Fibroblast of lung (primary cell): Measurements from ENCODE around the gene TMEM125. TPM values are rescaled to one million over a fixed set of nuclear protein-coding genes. Genes with fewer than 3 reads are reported as not detected.

Experiments used
- DNase-seq, 2 donors: peaks; one replicate each; pipeline versions ENCODE4 v3.0.0 to v3.0.0-alpha.2; 2010; ENCODE audit warnings: low read depth in 2 of 2
- H2AFZ ChIP-seq: 2 replicates; pipeline ENCODE4 v1.5.1; 2012; ENCODE audit warnings: low read length, control low read depth, inconsistent platforms
- H3K27ac ChIP-seq: 2 replicates; pipeline ENCODE4 v1.5.1; 2011; ENCODE audit warnings: low read length, control low read depth; ENCODE audit not compliant: insufficient read depth
- H3K27me3 ChIP-seq: 2 replicates; pipeline ENCODE4 v1.5.1; 2011; ENCODE audit warnings: mild to moderate bottlenecking, low read length; ENCODE audit not compliant: control insufficient read depth, insufficient read depth
- H3K36me3 ChIP-seq: 2 replicates; pipeline ENCODE4 v1.5.1; 2011; ENCODE audit warnings: low read length; ENCODE audit not compliant: control insufficient read depth, insufficient read depth
- H3K4me1 ChIP-seq: 2 replicates; pipeline ENCODE4 v1.5.1; 2011; ENCODE audit warnings: low read length; ENCODE audit not compliant: control insufficient read depth, insufficient read depth; ENCODE audit errors: extremely low read depth
- H3K4me2 ChIP-seq: 2 replicates; pipeline ENCODE4 v1.5.1; 2011; ENCODE audit warnings: low read length, control low read depth; ENCODE audit not compliant: insufficient read depth; ENCODE audit errors: extremely low read depth
- H3K4me3 ChIP-seq, 4 experiments: fragments of 200-600 bp in 1 of 4; sonication (generic) in 1 of 4; replicated peaks in 1 of 4; 2 replicates each; pipeline ENCODE4 v1.5.1; 2011 to 2016; ENCODE audit warnings: low read length in 4 of 4, low read depth in 3 of 4, mild to moderate bottlenecking in 3 of 4, control low read depth in 2 of 4, inconsistent platforms in 1 of 4, mixed read lengths in 1 of 4; ENCODE audit not compliant: insufficient read depth in 1 of 4; ENCODE audit errors: control extremely low read depth in 1 of 4
- H3K79me2 ChIP-seq: 2 replicates; pipeline ENCODE4 v1.5.1; 2012; ENCODE audit warnings: mild to moderate bottlenecking, low read length, inconsistent platforms; ENCODE audit not compliant: control insufficient read depth, insufficient read depth
- H3K9ac ChIP-seq: 2 replicates; pipeline ENCODE4 v1.5.1; 2011; ENCODE audit warnings: mild to moderate bottlenecking, low read length, control low read depth; ENCODE audit not compliant: insufficient read depth
- H3K9me3 ChIP-seq: 2 replicates; pipeline ENCODE4 v1.5.1; 2012; ENCODE audit warnings: low read depth, low read length; ENCODE audit not compliant: control insufficient read depth, insufficient read depth
- H4K20me1 ChIP-seq: 2 replicates; pipeline ENCODE4 v1.5.1; 2011; ENCODE audit warnings: low read length; ENCODE audit not compliant: control insufficient read depth, insufficient read depth; ENCODE audit errors: extremely low read depth
- CTCF ChIP-seq, 2 donors: IDR thresholded peaks in 1 of 2; conservative IDR thresholded peaks in 1 of 2; 1 replicate in 1 of 2; 2 replicates in 1 of 2; pipeline ENCODE4 v1.5.1; 2011 to 2012; ENCODE audit warnings: low read length in 2 of 2, control low read depth in 1 of 2, inconsistent platforms in 1 of 2, low read depth in 1 of 2, mild to moderate bottlenecking in 1 of 2
- EZH2 ChIP-seq: IDR thresholded peaks from 2 replicates; pipeline ENCODE4 v1.5.1; 2012; ENCODE audit warnings: low read length, control low read depth, mild to moderate bottlenecking; ENCODE audit errors: missing control alignments
- polyA plus RNA-seq, 2 donors: library from polyadenylated mRNA; depleted of rRNA in 1 of 2; stranded (reverse) in 1 of 2; unstranded in 1 of 2; fragments of >200 nt; gene quantifications; 2 replicates each; pipeline ENCODE4 v1.2.1, GENCODE V29; 2011 to 2012; ENCODE audit warnings: missing spikeins in 1 of 2
- total RNA-seq: library from RNA; depleted of rRNA; stranded (reverse); fragments of >200 nt; gene quantifications from 2 replicates; pipeline ENCODE4 v1.2.1, GENCODE V29; 2014

Gene TMEM125
- total and polyA plus RNA-seq, 2 donors (not counting 1 experiment from before 2014, with no cell fraction given), result 0.03 TPM; not detected in 1

- no peaks in the 10 kb centered on the region for H3K36me3 ChIP-seq
- H3K9ac ChIP-seq, result no peak overlapping the region
- H3K4me1 ChIP-seq, result no peaks in the 10 kb centered on the region
- TF ChIP-seq CTCF (conservative IDR thresholded peaks at IDR 0.05 in 1 of 2, IDR thresholded peaks at IDR 0.05 in 1 of 2; ENCODE audit: low read depth in 1 of 2, low read length in 2 of 2), result no peak
- no peak for TF ChIP-seq EZH2
- H3K9me3 ChIP-seq, result no peaks in the 10 kb centered on the region
- peak; percentile 53 to 78 for DNase-seq
- H4K20me1 ChIP-seq, result no peaks in the 10 kb centered on the region
- no peak overlapping the region for H3K4me2 ChIP-seq
- no peak overlapping the region for H3K27ac ChIP-seq
- no peaks in the 10 kb centered on the region for H3K79me2 ChIP-seq
- no peak overlapping the region for H2AFZ ChIP-seq
- no peaks in the 10 kb centered on the region for H3K27me3 ChIP-seq
- H3K4me3 ChIP-seq, result no peak overlapping the region
These were observed 24.3 kb downstream of the TMEM125 start for GRCh38 chr1:43293896-43294760.

- H3K27ac ChIP-seq, result no peak overlapping the region
- H2AFZ ChIP-seq, result no peak overlapping the region
- H3K4me2 ChIP-seq, result no peak overlapping the region
- H3K9ac ChIP-seq, result no peak overlapping the region
- no peaks in the 10 kb centered on the region for H3K4me1 ChIP-seq
- H3K4me3 ChIP-seq, result no peak overlapping the region
- H3K36me3 ChIP-seq, result no peaks in the 10 kb centered on the region
- H3K9me3 ChIP-seq, result no peaks in the 10 kb centered on the region
- H3K27me3 ChIP-seq, result no peaks in the 10 kb centered on the region
- no peaks in the 10 kb centered on the region for H3K79me2 ChIP-seq
- DNase-seq, result no peak
- no peaks in the 10 kb centered on the region for H4K20me1 ChIP-seq
- TF ChIP-seq EZH2 (no peak), CTCF (conservative IDR thresholded peaks at IDR 0.05 in 1 of 2, IDR thresholded peaks at IDR 0.05 in 1 of 2; ENCODE audit: low read depth in 1 of 2, low read length in 2 of 2) (no peak)
These were observed 25.0 kb downstream of the TMEM125 start for GRCh38 chr1:43294761-43295160.

GRCh38 chr1:43296207-43296606 is 26.4 kb downstream of the TMEM125 start:
- H3K4me2 ChIP-seq, result no peak overlapping the region
- peak in 1 of 2 donors; percentile 35 for DNase-seq
- H3K4me3 ChIP-seq, result no peak overlapping the region
- TF ChIP-seq EZH2 (no peak), CTCF (conservative IDR thresholded peaks at IDR 0.05 in 1 of 2, IDR thresholded peaks at IDR 0.05 in 1 of 2; ENCODE audit: low read depth in 1 of 2, low read length in 2 of 2) (no peak)
- no peaks in the 10 kb centered on the region for H3K4me1 ChIP-seq
- no peaks in the 10 kb centered on the region for H4K20me1 ChIP-seq
- no peak overlapping the region for H3K27ac ChIP-seq
- H3K9ac ChIP-seq, result no peak overlapping the region
- no peaks in the 10 kb centered on the region for H3K27me3 ChIP-seq
- no peaks in the 10 kb centered on the region for H3K9me3 ChIP-seq
- H3K36me3 ChIP-seq, result no peaks in the 10 kb centered on the region
- H3K79me2 ChIP-seq, result no peaks in the 10 kb centered on the region
- H2AFZ ChIP-seq, result no peak overlapping the region
